ENCODE measurements around the gene SLC35F4.

Gene SLC35F4

DNA sequence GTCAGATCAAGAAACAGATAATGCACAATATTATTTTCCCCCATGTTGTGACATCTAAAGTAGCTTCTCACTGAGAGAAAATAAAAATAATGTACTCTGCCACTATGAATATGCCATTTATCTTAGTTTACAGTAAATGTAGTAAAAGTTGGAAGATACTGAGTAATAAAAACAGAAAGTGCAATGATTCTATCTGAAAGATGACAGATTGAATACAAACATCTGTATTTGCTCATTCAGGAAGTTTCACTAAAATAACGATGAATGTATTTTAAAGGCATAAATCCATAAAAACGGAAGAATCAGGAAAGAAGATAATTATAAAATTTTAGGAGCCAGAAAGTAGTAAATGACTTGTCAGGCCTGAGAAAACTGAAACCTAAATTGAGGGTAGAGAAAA, 18.2 kb downstream of the SLC35F4 start:
- no peak for DNase-seq

DNA sequence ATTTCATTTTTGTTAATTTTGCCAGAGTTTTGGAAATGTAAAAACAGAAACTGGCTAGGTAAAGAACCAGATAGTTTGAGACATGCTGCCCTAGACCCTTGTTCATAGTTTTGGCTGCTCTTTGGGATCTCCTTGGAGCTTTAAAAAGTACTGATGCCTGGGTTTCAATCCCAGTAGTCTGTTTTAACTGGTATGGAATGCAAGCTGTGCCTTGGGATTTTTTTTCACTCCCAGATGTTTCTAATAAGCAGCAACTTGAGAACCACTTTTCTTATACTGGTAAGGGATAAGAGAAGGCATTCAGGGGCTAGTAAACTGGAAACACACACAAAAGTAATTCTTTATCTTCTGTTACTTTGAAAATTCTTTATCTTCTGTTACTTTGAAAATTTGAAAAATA, 18.8 kb downstream of the SLC35F4 start:
- DNase-seq = no peak

DNA sequence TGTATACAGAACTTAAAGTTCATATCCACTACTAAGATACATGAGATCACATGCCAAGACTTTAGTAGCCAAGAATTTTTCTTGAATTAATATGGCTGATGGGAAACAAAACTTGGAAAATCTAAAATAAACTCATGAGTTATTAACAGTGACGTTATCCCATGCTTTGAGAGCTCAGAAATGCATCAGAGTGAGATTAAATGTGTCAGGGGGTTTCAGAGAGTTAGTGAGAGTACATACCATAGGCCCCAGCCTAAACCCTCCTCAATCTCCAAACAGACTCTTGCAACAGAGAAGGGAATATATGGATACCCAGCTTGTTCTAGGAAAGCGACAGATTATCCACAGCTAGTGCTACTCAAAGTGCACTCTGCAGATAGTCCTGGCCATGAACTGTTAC, 19.3 kb downstream of the SLC35F4 start:
- DNase-seq = no peak

GRCh38 chr14:57845802-57846531, 19.9 kb downstream of the SLC35F4 start:
- DNase-seq = no peak

DNA sequence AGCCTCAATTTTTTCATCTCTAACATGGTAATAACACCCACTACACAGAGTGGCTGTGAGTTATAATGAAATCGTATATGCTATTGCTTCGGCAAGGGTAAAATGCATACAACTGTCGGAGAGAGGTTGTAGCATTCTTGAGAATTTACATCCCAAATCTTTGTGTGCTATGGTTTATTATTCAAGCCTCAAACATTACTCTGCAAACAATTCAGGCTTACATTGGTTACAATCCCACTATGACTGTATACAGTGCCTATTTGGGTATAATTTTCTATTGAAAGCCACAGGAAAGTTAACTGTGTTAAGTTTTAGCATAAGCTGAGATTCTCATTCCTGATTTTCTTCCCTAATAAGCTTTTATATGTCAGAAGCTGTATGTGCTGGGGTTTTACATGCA, 20.6 kb downstream of the SLC35F4 start:
- no peak for DNase-seq

DNA sequence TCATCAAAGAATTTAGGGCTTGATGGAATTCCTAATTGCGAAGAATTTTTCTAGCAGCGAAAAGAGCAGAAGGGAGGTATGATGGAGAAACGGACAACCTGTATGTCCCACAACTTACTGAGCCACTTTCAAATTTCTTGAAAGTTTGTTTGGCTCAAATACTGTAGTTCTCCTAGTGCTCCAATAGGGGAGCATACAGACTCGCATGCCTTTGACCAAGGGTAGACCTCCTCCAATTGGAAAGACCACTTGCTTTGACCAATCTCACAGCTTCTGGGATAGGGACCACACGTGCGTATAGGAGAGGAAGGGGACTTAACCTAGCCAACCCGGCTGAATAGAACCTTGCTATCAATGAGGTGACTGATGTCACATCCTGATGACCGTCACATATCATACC, 28.6 kb downstream of the SLC35F4 start:
- no peak for DNase-seq

- DNase-seq = no peak
Measured at GRCh38 chr14:57835766-57836165, 30.1 kb downstream of the SLC35F4 start.

- DNase-seq = no peak
Measured at GRCh38 chr14:57834961-57835360, 30.9 kb downstream of the SLC35F4 start.

DNA sequence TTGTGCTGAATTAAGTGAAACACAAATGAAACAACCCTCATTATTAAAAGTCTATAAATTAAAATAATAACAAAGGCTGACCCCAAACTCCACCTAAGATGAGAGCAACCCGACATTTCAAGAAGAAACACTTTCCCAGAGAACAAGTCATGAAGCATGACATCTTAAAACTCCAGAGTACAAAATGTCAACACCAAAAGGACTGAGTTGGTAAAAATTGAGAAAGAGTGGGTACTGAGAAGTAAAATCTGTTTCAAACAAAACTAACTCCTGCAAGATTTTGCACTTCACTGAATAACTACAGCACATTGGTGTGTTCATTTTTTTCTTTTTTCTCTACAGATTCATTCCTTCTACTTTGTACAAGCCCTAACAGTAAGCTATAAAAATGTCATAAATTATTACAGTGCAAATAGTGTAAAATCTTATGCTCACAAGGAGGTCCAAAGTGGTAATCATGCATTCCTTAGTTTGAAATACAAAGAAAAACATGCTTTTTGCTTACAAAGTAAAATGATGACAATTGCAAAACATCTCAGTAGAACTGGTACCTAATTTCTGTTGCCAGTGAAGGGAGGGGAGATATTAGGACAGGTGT, 31.8 kb downstream of the SLC35F4 start:
- no peak for DNase-seq

DNA sequence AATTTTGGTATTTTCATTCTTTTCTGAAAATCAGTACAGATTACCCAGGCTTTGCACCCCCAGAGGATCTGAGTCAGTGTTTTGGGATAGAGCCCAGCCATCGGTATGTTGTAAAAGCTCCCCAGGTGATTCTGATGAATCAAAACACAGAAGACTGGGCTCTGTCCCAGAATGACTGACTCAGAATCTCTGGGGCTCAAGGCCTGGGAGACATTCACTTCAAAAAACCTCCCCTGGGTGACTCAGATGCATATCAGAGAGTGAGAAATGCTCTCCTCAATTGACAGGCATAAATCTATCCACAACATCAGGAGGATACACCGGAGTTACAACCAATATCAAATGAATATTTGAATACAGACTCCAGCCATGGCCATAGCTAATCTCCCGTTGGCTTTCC, 32.6 kb downstream of the SLC35F4 start:
- DNase-seq = no peak

DNA sequence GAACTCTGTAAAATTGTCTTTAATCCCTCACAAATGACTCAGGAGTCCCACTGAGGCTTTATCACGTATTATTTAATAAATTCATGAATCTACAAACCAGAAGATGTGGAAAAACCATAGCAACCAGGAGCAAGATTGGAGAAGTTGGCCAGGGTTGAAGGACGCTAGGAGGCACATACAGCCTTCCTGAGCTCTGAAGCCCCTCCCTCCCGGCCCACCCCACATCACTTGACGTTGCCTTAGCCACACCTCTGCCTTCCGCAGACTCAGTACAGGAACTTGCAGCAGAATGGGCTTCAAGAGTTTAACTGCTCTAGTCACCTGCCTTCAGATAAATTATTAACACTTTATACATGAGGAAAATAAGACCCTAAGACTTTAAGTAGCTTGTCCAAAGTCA, 33.9 kb downstream of the SLC35F4 start:
- DNase-seq = peak; percentile 91

- no peak for DNase-seq
Measured at GRCh38 chr14:57828713-57829112, 37.2 kb downstream of the SLC35F4 start.

DNA sequence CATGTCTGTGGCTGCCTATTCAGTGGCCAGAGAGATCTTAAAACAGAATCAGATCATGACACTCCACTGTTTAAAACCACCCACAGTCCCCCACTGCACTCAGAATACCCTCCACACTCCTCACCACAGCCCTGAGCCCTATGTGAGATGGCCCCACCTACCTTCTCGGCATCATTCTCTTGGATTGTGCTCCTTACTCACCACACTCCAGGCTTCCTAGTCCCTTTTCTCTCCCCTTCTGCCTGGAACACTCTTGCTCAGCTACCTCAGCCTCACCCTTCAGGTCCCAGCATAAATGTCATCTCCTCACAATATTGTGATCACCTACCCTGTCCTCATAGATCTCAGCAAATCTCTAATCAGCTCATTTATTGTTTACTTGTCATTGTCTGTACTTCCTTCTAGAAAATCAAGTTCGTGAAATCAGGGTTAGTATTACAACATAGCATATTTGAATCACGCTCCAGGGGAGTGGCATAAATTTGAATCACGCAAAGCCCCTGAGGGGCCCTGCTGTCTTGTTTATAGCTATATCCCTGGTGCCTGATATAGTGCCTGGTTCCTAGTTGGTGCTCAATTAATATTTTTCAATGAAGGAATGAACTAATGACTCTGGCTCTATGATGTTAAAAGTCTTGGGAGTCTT, 42.8 kb downstream of the SLC35F4 start:
- DNase-seq = no peak

DNA sequence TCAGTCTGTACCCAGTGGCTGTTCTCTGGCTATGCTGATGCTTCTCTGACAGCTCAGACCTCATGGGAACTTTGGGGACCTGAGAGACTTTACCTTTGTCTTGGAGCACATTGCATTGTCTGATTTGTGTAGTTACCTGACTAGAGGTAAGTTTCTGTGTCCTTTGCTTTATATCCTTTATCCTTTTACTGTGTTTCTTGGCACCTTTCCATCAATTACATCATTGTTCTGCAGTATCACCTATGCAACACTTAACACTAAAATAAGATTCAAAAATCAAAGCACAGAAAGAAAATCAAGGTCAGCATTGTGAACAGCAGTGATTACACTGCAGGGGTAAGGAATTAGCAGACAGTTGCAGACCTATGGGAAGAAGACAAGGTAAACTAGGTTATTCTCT, 43.8 kb downstream of the SLC35F4 start:
- DNase-seq = no peak

GRCh38 chr14:57820581-57820980, 45.3 kb downstream of the SLC35F4 start:
- DNase-seq = no peak

- DNase-seq = no peak
Measured at GRCh38 chr14:57818511-57818910, 47.4 kb downstream of the SLC35F4 start.

- no peak for DNase-seq
Measured at GRCh38 chr14:57816568-57817284, 49.2 kb downstream of the SLC35F4 start.

DNA sequence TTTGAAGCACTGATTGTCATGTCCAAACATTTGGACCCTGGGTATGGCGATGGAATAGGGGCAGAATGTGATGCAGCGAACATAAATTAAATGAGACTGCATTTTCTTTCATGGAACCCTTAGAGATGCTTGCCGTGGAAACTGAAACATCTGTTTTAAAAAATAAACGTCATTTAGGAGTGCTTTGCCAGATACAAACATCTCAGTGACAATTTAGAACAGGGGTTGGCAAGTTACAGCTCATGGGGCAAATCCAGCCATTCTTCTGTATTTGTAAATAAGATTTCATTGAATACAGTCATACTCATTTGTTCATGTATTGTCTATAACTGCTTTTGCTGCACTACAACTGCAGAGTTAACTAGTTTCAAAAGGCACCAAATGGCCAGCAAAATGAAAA, 51.2 kb downstream of the SLC35F4 start:
- DNase-seq = no peak

DNA sequence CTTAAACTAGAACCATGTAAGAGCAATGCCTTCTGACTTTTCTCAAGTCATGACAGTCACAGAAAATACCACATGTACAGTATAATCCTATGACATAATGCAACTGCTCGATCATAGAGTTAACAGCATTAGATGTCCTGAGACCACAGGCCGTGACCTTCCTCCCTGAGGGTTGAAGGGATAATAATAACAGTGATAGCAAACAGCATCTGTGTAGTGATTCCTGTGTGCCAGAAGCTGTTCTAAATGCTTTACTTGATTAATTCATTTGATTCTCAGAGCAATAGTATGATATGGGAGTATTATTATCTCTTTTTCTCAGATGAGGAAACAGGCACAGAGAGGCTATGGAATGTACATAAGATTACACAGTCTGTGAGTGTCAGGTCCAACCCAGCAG, 53.2 kb downstream of the SLC35F4 start:
- peak; percentile 96 for DNase-seq

DNA sequence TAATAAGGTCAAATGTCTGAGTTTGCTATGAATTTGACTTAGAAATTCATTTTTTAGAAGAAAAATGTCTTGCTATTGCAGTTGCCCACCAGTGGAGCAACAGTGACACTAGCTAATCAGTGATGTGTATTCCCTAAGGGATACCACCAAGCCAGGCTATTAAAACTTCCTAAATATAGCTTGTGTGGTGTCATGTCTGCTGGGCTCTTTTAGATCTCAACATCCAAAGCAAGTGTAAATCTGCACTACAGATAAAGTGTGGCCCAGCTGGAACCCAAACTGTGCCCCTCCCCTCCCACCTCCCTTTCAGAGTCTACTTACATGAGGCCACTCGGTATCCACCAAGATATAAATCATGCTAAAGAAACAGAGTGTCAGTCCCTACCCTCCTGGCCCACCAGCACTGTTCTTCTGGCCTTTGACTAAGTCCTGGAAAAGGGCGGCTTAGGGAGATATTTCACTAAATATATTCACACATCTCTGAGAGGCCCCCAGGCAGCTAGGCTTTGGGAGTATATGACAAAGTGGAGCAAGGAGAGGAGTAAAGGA, 53.8 kb downstream of the SLC35F4 start:
- peak; percentile 82 for DNase-seq

GRCh38 chr14:57809808-57810207, 56.1 kb downstream of the SLC35F4 start:
- peak; percentile 77 for DNase-seq

- DNase-seq = no peak
Measured at GRCh38 chr14:57797160-57797559, 68.7 kb downstream of the SLC35F4 start.

DNA sequence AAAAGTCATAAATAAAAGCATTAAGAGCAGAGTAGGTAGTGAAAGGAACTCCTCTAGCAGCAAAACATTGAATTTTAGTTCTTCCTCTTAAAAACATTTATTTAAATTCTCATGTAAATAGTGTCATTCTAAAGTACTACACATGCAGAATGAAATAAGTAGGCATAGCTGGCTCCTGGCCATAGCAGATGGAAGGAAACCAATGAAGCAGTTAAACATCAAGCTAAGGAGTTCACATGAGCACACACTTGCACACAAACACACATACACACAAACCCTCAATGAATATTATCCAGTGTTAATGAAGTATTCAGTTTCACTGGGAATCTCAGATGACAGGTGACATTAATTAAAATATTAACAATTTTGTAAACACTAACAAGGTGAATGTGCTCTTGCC, 69.3 kb downstream of the SLC35F4 start:
- DNase-seq = no peak

DNA sequence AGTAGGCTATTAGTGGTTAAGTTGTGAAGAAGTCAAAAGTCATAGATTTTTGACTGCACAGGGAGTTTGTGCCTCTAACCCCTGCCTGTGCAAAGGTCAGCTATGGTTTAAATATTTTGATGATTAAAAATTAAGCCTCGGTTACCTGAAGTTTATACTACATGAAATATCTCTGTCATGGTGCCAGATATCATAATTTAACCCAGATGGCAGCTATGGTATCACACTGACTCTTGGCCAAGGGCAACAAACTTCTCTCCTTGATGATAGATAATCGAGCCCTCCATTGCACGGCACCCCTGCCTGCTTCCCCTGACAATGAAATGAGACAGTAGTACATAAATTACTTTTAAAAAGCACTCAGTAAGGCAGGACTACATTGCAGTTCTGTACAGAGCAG, 80.8 kb downstream of the SLC35F4 start:
- no peak for DNase-seq

Measured in NCI-H82 (cell line).